H1 (cell line): Measurements from ENCODE around the gene ABCA1. TPM values are rescaled to one million over a fixed set of nuclear protein-coding genes. Genes with fewer than 3 reads are reported as not detected.

Experiments used
- CHD1 ChIP-seq: IDR thresholded peaks from 2 replicates; pipeline ENCODE4 v1.6.1; 2012; ENCODE audit warnings: low read depth, low read length, improper control_type of control experiment
- CHD7 ChIP-seq: fragments of 300-600 bp; sonication (generic); IDR thresholded peaks from 2 replicates; pipeline ENCODE4 v1.7.1; 2012; ENCODE audit warnings: low read length, moderate library complexity, mild to moderate bottlenecking, inconsistent platforms; ENCODE audit not compliant: insufficient replicate concordance
- FOSL1 ChIP-seq: IDR thresholded peaks from 2 replicates; pipeline ENCODE4 v1.6.1; 2011; ENCODE audit warnings: mild to moderate bottlenecking, low read depth, low read length, moderate library complexity; ENCODE audit not compliant: insufficient read depth
- GABPA ChIP-seq: IDR thresholded peaks from 2 replicates; pipeline ENCODE4 v1.6.1; 2011; ENCODE audit warnings: mild to moderate bottlenecking, low read length, moderate library complexity, borderline replicate concordance; ENCODE audit not compliant: insufficient read depth
- MAX ChIP-seq: IDR thresholded peaks from 2 replicates; pipeline ENCODE4 v1.6.1; 2012; ENCODE audit warnings: inconsistent platforms
- polyA plus RNA-seq, 7 experiments: library from polyadenylated mRNA; depleted of rRNA in 3 of 7; stranded (reverse) in 5 of 7; unstranded in 2 of 7; fragments of >200 nt in 5 of 7; fragments of 200-250 nt in 2 of 7; gene quantifications; 1 replicate in 5 of 7; 2 replicates in 1 of 7; 4 replicates in 1 of 7; pipeline versions ENCODE4 v1.2.1 to v1.2.3, GENCODE V29; 2011 to 2013; ENCODE audit warnings: missing spikeins in 2 of 7, mixed read lengths in 2 of 7
- total RNA-seq: library from RNA; stranded (reverse); fragmentation: NEBNext Ultra II Directional; extraction: Animal tissue kit (Norgen Biotek cat#: 25700); gene quantifications from 2 replicates; pipeline ENCODE4 v1.2.1, GENCODE V29; 2021

The ABCA1 gene
- total and polyA plus RNA-seq, 2 of the 8 experiments (the other 6 are each of a cell fraction or from before 2014, with no cell fraction given) = 6.9 to 7.8 TPM

- TF ChIP-seq CHD7 = no peak
- TF ChIP-seq MAX = no peak
- no peak for TF ChIP-seq CHD1
- no peak for TF ChIP-seq GABPA
- TF ChIP-seq FOSL1 = no peak
Observed at GRCh38 chr9:104800068-104800785, 127.7 kb downstream of the ABCA1 start (continued).
